DLD1 (cell line): ENCODE data around the gene SLC39A7.

Experiments
- in situ Hi-C: cut with HindIII; loops from 2 replicates; pipeline ENCODE4 v1.10.0; 2017; ENCODE audit warnings: low sequenced_read_pairs

SLC39A7 gene

DNA sequence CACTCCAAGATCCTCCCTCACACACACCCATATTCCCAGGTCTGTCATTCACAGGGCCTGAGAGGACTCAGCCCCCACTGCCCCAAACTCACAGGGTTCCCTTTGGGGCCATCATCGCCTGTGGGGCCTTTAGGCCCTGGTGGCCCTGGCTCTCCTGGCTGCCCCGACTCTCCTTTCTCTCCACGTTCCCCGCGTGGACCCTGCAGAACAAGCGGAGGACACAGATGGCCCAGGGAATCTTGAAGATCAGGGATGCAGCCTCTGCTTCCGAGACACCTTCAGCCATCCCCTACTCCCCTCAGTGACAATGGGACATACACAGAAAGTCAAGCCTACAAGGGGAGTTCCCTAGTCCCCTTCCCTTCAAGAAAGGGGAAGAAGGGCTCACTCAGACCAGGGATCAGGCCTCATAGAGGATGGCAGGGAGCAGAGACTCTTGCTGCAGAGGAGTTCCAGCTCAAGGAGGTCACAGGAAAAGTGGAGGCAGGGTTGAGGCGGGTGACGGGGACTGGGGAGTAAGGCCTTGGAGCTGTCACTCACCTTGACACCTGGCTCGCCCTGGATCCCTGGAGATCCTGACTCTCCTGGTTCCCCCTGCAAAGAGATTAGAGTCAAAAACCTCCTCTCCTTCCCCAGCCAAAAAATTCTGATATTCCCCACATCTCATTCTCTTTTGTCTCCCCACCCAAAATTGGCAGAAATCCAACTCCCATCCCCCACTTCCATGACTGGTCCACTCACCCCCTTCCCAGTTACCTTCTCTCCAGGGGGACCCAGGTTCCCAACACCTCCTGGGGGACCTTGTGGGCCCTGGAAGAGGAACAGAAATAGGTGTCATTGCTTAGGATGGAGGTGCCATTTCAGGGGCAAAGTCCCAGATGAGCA, 31.1 kb upstream of the SLC39A7 start:
- in situ Hi-C loops = no loop called here

DNA sequence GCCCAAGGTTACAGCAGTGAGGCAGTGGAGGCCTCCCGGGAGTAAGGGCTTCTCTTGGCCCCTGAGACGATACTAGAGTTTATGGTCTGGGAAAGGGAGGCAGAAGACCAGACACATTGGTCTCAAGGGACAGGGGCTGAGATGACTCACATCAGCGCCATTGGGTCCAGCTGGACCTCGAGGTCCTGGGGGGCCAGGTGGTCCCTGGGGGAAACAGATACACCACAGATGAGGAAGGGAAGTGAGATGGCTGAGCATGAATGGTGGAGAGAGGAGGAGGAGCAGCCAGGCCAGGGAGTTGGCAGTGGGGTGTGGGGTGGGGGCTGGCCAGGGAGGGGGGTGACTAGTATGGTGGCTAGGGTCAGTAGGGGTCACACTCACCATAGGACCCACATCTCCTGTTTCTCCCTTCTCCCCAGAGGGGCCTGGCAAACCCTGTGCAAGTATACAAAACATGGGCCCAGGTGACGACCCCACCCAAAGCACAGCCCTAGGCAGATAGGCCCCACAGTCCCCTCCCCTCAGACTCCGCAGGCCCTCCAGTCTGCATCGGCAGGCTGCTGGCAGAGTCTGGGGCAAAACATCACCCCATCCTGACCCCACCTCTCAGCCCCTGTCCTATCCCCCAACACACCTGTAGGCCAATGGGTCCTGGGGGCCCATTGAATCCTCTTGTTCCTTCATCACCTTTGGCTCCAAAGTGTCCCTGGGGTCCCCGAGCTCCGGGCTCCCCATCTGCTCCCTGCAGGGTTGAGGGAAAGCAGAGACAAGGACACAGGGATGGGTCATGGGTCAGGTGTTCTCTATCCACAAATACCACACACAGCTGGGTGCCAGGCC, 30.3 kb upstream of the SLC39A7 start:
- in situ Hi-C loops = no loop called here

DNA sequence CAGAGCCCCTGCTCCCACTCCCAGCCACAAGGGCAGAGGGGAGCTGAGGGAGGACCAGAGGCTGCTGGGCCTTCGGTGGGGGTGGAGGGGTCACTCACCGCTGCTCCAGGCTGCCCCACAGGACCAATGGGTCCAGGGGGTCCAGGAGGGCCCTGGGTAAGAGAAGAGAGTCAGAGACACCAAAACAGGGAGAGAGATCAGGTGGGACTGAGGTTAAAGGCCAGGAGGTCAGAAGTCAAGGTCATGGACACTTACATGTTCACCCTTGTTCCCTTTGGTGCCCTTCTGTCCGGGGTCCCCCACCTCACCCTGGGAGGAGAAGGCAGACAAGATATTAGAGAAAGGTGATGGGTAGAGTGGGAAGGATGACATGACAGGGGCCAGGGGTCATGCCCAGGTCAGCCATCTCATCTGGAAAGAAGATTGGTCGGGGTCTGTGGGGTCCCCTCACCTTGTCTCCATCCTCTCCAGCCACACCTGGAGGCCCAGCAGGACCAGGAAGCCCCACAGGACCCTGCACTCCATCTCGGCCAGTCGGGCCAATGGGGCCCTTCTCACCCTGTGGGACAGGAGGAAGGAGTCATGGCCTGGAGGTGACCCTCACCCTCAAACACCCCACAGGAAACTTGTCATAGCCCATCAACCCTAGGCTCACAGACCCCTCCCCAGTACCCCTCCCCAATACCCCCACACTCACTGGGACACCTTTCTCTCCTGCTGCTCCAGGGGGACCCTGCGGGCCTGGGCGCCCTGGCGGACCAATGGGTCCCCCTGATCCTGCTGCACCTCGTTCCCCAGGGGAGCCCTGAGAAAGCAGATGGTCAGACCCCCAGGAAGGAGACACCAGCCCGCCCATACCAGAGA, 29.4 kb upstream of the SLC39A7 start:
- in situ Hi-C loops = no loop called here

DNA sequence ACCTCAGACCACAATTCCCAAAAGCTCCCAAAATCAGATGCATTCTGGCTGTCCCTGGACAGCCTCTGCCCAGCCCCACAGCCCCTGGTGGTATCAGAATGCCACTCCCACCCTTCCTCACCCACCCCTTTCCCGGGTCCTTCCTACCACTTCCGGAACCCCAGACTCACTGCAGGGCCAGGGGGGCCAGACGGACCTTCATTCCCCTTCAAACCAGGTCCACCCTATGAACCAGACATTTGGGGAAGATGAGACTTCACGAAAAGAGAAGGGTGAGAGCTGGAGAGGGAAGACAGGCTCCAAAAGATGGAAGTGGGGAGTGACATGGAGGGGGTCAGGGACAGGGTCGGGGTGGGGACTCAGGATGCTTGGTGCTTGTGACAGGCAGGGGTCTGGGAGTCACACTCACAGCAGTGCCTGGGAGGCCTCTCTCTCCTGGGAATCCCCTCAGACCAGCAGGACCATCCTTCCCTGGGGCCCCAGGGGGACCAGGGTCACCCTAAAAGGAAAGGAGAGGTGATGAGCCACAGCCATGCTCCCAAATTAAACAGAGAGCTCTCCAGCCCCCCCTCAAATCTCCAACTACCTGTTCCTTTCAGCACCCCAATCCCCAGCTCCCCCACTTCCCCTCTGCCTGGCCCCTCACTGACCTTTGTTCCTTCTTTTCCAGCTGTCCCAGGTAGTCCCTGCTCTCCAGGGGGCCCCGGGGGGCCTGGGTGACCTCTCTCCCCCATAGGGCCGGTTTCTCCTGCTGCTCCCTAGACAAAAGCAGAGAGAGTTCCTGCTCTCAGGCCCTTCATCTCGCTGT, 28.6 kb upstream of the SLC39A7 start:
- in situ Hi-C loops = no loop called here

GRCh38 chr6:33172688-33173534, 27.8 kb upstream of the SLC39A7 start:
- in situ Hi-C loops = no loop called here

DNA sequence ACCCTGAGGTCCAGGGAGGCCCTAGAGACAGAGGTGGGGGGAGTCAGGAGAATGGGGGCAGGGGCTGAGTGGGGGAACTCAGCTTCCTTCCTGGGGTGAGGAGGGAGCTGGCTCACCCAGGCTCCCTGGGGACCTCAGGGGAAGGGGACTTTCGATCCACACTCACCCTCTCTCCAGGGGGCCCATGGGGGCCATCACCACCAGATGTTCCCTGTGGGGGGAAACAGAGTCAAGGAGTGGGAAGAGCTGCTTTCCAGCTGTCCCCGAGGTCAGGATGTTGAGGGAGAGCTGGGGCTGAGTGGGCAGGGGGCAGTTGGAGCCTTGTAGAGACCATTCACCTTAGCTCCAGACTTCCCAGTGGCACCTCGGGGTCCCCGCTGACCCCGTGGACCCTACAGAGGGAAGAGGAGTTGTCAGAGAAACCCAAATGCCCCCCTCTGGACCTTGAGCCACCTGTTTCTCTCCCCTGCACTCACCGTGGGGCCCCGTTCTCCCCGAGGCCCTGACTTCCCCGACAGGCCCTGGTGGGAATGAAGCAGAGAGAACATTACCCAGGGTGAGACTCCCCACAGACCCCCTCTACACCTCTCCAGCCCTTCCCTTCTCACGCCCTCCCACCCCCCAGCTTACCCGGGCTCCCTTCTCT, 27.0 kb upstream of the SLC39A7 start:
- in situ Hi-C loops = no loop called here

DNA sequence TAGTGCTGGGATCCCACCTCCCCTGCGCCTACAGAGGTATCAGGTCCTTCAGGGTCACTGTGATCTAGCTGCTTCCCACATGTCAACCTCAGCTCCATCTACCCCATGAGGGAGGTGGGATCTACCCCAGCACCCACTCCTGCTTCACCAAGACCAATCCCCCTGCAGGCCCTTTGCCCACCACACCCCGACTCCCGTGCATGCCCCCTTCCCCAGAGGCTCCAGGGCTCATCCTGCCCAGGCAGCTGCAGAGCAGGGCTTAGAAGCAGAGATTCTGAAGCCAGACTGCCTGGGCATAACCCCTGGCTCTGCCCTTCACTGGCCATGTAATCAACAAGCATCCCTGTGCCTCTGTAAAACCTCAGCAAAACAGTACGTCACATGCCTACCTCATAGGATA, 25.9 kb upstream of the SLC39A7 start:
- in situ Hi-C loops = no loop called here

GRCh38 chr6:33175436-33176069, 25.1 kb upstream of the SLC39A7 start:
- in situ Hi-C loops = no loop called here

DNA sequence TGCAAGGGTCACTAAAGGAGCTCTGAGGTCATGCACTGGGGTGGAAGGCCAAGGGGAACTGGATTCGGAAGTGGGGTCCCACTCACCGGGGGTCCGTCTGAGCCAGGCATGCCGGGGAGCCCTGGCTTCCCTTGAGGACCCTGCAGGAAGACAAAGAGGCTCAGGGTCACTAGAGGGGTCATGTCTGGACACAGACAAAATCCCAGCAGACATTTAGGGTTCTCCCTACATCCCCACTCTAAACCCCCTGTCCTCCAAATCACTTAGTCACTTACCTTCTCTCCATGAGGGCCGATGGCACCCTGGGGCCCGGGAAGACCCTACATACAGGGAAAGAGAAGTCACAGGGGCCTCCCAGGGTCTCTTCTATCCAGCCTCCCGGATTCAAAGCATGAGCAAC, 23.8 kb upstream of the SLC39A7 start:
- in situ Hi-C loops = no loop called here

- in situ Hi-C loops = no loop called here
Observed at GRCh38 chr6:33177552-33178446, 22.9 kb upstream of the SLC39A7 start.

GRCh38 chr6:33178755-33179475, 21.8 kb upstream of the SLC39A7 start:
- in situ Hi-C loops = no loop called here

GRCh38 chr6:33181141-33181540, 19.5 kb upstream of the SLC39A7 start:
- in situ Hi-C loops = no loop called here

GRCh38 chr6:33183071-33183683, 17.5 kb upstream of the SLC39A7 start:
- in situ Hi-C loops = no loop called here

- in situ Hi-C loops = no loop called here
Observed at GRCh38 chr6:33185190-33185589, 15.5 kb upstream of the SLC39A7 start.

DNA sequence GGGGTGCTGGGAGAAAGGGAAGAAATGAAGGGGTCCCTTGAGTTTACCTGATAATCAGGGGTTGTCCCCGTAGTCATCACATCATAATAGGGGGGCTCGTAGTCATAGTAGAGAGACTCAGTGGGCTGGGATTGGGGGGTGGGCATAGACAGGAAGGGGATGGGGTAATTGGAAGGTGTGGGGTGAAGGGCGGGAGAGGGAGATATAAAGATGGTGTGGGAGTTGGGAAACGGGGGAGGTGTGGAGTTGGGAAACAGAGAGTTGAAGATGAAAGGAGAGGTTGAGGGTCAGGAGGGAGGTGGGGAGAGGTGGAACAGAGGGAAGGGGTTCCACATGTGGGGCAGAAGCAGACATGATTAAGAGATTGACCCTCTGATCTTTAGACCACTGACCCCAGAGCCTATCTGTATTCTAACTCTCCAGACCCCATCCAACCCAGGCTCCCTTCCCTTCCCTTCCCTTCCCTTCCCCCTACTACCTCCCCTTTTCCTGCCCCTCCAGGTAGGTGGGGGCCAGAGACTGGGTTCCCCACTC, 14.9 kb upstream of the SLC39A7 start:
- in situ Hi-C loops = no loop called here

GRCh38 chr6:33187809-33188208, 12.9 kb upstream of the SLC39A7 start:
- in situ Hi-C loops = no loop called here
